Progenitor cell of endocrine pancreas (in vitro differentiated cells): ENCODE data around the gene INSC. TPM values are rescaled to one million over a fixed set of nuclear protein-coding genes. Genes with fewer than 3 reads are reported as not detected.

Source experiments
- DNase-seq: peaks from one replicate; pipeline ENCODE4 v3.0.0; 2021; ENCODE audit warnings: low spot score; ENCODE audit not compliant: unreplicated experiment
- H3K27ac Mint-ChIP-seq: 2 replicates; pipeline ENCODE4 v1.8.0; 2021; ENCODE audit warnings: mild to moderate bottlenecking, moderate library complexity, mixed read lengths
- H3K27me3 Mint-ChIP-seq: 2 replicates; pipeline ENCODE4 v1.8.0; 2021; ENCODE audit warnings: mixed read lengths
- H3K36me3 Mint-ChIP-seq: 2 replicates; pipeline ENCODE4 v1.8.0; 2022; ENCODE audit warnings: mixed read lengths; ENCODE audit not compliant: insufficient read depth
- H3K4me1 Mint-ChIP-seq: 2 replicates; pipeline ENCODE4 v1.8.0; 2021; ENCODE audit warnings: low read depth, mixed read lengths
- H3K4me3 Mint-ChIP-seq: 2 replicates; pipeline ENCODE4 v1.8.0; 2021; ENCODE audit warnings: low read depth, mild to moderate bottlenecking, moderate library complexity, mixed read lengths
- H3K9me3 Mint-ChIP-seq: 2 replicates; pipeline ENCODE4 v1.8.0; 2021; ENCODE audit warnings: low read depth, mixed read lengths
- total RNA-seq: library from RNA; stranded (reverse); gene quantifications from 2 replicates; pipeline ENCODE4 v1.2.1, GENCODE V29; 2021
- TF ChIP-seq, protein P1 (sequence below): fragments of 200-600 bp; sonication (generic); IDR thresholded peaks from one replicate; pipeline ENCODE4 v1.5.0; 2021; ENCODE audit warnings: antibody characterized with exemption, mild to moderate bottlenecking; ENCODE audit not compliant: unreplicated experiment

INSC gene
- total RNA-seq, 1 donor from 2014 or later, result not detected

DNA sequence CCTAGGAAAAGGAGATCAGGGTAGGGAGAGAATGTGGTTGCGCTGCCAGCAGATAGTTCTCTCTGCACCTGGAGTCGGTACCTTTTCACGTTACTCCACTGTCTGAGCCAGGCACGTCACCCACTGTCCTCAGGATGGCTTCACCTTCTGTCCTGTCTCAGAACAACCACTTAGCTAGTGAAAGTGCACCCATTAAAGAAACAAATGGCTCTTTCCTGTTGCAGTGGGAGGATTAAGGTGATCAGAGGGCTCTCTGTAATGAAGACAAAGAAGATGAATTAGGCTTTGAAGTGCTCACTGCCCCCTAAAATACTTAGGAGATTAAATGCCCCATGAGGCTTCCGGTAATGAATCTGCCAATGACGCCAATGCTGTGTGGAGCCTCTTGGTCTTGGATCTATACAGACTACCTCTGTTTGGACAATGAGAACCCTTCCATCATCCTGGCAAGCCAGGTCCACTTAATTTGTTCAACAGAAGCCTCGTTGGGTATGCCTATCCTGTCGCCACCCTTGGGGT lies 113.7 kb downstream of the INSC start:
- TF ChIP-seq, protein P1, sequence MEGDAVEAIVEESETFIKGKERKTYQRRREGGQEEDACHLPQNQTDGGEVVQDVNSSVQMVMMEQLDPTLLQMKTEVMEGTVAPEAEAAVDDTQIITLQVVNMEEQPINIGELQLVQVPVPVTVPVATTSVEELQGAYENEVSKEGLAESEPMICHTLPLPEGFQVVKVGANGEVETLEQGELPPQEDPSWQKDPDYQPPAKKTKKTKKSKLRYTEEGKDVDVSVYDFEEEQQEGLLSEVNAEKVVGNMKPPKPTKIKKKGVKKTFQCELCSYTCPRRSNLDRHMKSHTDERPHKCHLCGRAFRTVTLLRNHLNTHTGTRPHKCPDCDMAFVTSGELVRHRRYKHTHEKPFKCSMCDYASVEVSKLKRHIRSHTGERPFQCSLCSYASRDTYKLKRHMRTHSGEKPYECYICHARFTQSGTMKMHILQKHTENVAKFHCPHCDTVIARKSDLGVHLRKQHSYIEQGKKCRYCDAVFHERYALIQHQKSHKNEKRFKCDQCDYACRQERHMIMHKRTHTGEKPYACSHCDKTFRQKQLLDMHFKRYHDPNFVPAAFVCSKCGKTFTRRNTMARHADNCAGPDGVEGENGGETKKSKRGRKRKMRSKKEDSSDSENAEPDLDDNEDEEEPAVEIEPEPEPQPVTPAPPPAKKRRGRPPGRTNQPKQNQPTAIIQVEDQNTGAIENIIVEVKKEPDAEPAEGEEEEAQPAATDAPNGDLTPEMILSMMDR, result no peak
- H3K4me3 Mint-ChIP-seq, result no peak overlapping the region
- no peaks in the 10 kb centered on the region for H3K36me3 Mint-ChIP-seq
- no peak overlapping the region for H3K27ac Mint-ChIP-seq
- no peaks in the 10 kb centered on the region for H3K9me3 Mint-ChIP-seq
- DNase-seq, result no peak
- H3K27me3 Mint-ChIP-seq, result no peaks in the 10 kb centered on the region
- no peaks in the 10 kb centered on the region for H3K4me1 Mint-ChIP-seq

DNA sequence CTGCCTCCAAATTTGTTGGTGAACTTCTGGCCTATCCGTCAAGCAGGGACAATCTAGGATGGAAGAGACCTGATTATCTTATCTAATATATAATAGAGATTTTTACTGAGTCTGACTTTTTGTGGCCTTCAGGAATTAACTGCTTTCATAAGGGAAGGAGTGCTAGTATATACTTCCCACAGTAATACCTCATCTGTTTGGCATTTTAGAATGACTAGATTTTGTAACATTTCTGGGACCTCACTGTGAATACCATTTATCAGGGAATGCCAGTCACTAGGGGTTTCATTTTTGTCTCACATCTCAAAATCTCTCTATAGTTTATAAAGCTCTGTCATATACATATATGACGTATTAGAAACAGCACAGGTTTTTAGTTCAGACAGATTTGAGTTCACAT lies 114.3 kb downstream of the INSC start:
- Mint-ChIP-seq H3K9me3 (no peaks in the 10 kb centered on the region), H3K36me3 (no peaks in the 10 kb centered on the region), H3K4me1 (no peaks in the 10 kb centered on the region), H3K4me3 (no peak overlapping the region), H3K27me3 (peaks cover 3% of the 10 kb centered on the region), H3K27ac (no peak overlapping the region)
- TF ChIP-seq, protein P1, result no peak
- DNase-seq, result no peak

DNA sequence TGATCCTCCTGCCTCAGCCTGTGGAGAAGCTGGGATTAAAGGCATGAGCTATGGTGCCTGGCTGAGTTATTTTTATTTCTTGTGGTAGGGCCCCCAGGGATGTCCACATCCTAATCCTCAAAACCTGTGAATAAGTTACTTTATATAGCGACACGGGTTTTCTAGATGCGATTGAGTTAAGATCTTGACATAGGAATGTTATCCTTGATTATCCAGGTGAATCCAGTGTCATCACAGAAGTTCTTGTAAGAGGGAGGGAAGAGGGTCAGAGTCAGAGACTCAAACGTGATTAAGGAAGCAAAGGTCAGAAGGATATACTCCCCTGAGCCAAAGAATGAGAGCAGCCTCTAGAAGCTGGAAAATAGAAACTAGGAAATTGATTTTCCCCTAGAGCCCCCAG lies 117.8 kb downstream of the INSC start:
- no peak overlapping the region for H3K4me3 Mint-ChIP-seq
- H3K27me3 Mint-ChIP-seq, result peaks cover 7% of the 10 kb centered on the region
- H3K27ac Mint-ChIP-seq, result no peak overlapping the region
- no peaks in the 10 kb centered on the region for H3K36me3 Mint-ChIP-seq
- TF ChIP-seq, protein P1, result no peak
- no peak for DNase-seq
- no peaks in the 10 kb centered on the region for H3K9me3 Mint-ChIP-seq
- no peaks in the 10 kb centered on the region for H3K4me1 Mint-ChIP-seq

DNA sequence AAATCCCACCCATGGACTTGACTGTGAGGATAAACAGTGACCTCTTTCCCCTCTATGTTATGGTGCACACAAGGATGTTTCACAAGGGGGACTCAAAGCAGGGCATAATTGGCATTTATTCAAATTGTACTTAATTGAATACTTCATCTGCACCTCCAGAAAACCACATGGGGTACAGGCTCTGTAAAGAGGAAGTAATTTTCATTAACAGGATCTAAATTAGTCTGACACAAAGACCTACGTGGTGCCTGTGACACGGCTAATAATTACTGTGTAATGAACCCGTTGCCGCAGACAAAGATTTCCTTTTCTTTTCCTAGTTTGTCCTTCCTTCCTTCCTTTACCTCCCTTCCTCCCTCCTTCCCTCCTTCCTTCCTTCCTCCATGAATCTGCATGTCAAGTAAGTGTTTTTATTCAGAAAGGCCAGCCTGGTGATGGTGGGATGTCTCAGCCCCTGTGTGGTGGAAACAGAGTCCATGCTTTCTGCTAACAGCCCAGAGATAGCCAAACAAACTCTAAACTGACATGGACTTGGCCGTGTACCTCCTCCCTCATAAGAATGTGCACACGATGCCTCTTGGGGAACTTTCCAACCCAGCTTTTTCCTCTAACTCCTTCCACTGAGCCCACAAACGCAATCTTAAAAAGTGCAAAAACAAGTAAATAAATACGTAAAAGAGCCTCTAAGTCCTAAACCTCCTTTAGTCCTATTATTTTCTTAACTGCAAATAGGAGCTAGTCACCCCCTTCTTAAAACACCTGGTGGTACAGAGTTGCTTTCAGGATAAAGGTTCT lies 118.8 kb downstream of the INSC start:
- no peaks in the 10 kb centered on the region for H3K36me3 Mint-ChIP-seq
- peaks cover 12% of the 10 kb centered on the region for H3K27me3 Mint-ChIP-seq
- H3K9me3 Mint-ChIP-seq, result no peaks in the 10 kb centered on the region
- TF ChIP-seq, protein P1, result no peak
- H3K27ac Mint-ChIP-seq, result no peak overlapping the region
- no peak for DNase-seq
- H3K4me3 Mint-ChIP-seq, result no peak overlapping the region
- no peaks in the 10 kb centered on the region for H3K4me1 Mint-ChIP-seq

DNA sequence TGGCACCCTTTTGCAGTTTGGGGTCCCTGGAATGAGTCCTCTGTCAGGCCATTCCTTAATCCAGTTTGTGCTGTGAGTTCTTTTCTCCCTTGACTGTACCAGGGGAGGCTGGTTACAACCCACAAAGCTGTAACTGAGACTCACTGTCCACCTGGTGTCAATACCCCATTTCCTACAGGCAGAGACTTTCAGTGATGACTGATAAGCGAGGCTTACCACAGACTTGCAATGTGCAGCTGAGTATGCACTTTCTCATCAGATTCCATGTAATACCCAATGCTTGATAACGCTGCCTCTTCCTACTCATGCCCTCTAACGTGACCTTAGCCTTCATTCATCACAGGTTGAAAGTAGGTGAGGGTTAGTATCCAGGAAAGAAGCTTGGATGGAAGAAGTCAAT lies 120.1 kb downstream of the INSC start:
- no peaks in the 10 kb centered on the region for H3K9me3 Mint-ChIP-seq
- H3K4me1 Mint-ChIP-seq, result no peaks in the 10 kb centered on the region
- H3K27me3 Mint-ChIP-seq, result peaks cover 15% of the 10 kb centered on the region
- no peak overlapping the region for H3K4me3 Mint-ChIP-seq
- no peaks in the 10 kb centered on the region for H3K36me3 Mint-ChIP-seq
- no peak for DNase-seq
- TF ChIP-seq, protein P1, result no peak
- no peak overlapping the region for H3K27ac Mint-ChIP-seq
